ENCODE results near the gene HDAC10. TPM values are rescaled to one million over a fixed set of nuclear protein-coding genes. Genes with fewer than 3 reads are reported as not detected.

The HDAC10 gene
- total RNA-seq, 5 donors from 2014 or later (not counting 1 experiment from before 2014, with no cell fraction given): 101 to 152 (median 128) TPM

DNA sequence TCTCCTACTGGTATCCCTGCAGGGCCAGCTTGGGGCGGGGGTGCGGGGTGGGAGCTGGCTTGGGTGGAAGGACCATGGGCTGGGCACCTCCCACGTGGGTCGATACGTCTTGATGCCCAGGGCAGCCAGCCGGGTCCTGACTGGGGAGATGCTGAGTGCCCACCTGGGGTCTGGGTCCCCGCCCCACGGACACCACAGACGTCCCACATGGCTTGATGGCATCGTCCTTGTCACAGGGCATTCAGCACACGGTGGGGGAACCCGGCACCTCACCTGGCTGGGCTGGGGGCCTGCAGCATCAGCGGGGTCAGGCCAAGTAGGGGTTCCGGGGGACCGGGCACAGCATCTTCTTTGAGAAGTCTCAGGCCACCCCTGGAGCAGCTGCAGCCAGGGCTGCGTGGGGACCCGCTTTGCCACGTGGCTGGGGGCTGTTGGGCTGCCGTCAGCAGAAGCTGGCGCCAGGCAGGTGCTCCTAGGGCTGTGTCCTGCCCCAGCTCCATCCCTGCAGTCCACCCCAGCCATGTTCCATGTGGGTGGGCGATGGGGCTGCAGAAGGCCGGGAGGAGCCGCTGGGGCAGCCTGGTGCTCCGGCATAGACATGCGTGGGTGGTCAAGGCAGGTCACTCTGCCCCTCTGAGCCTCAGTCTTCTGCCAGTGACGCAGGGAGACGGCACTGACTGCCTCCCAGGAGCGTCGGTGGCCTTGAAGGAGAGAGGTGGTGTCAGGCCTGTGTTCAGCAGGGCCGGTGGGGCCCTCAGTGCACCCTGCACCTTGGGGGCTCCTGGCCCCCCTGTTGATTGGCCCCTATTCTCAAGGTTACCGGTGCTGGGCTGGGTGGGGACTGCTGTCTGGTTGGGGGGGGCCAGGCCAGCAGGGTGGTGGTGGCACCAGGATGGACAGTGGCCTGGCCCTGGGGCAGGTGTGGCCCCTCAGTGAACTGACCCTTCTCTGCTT lies 41.8 kb downstream of the HDAC10 start:
- H3K27ac Mint-ChIP-seq: peak overlapping the region; percentile 33 to 46
- CTCF ChIA-PET: no interaction called here
- peaks cover 27% of the 10 kb centered on the region for H3K36me3 Mint-ChIP-seq

GRCh38 chr22:50208430-50208938 lies 42.6 kb downstream of the HDAC10 start:
- peaks cover 3 to 43% of the 10 kb centered on the region in 2 donors for H3K36me3 ChIP-seq (ENCODE audit: control insufficient read depth in 2 of 2, extremely low read depth in 1 of 2, insufficient read depth in 1 of 2, low read length in 1 of 2)
- no peak for ATAC-seq (replicated peaks in 1 of 4)
- Mint-ChIP-seq H3K4me3 (no peak overlapping the region), H3K9me3 (no peaks in the 10 kb centered on the region), H3K4me1 (peaks cover 24 to 36% (median 34%) of the 10 kb centered on the region in 3 donors), H3K27ac (no peak overlapping the region), H3K36me3 (peaks cover 28% of the 10 kb centered on the region), H3K27me3 (no peaks in the 10 kb centered on the region)
- H3K9me3 ChIP-seq: no peaks in the 10 kb centered on the region
- DNase-seq: no peak
- ChIA-PET CTCF (interaction anchor here (0.6 to 0.7 kb wide), 2 partner anchors 51 to 223 kb away, joined by 3 to 4 read pairs; no protein-coding TSS in a partner anchor), POLR2A (interaction anchor here in 1 of 2 donors (0.6 kb wide), 1 partner anchor 18 kb away, joined by 3 read pairs; no protein-coding TSS in a partner anchor)
- no peak overlapping the region for H3K27ac ChIP-seq (ENCODE audit: low read length)
- 94% methylated on average over 15 of the region's 22 CpGs for WGBS (ENCODE audit: insufficient coverage)
- no peak overlapping the region for H3K4me3 ChIP-seq (ENCODE audit: control insufficient read depth in 1 of 2, extremely low read depth in 1 of 2, low read length in 1 of 2)
- peaks cover 0 to 24% of the 10 kb centered on the region in 2 experiments for H3K4me1 ChIP-seq (ENCODE audit: control insufficient read depth in 1 of 2, extremely low read depth in 1 of 2, insufficient read depth in 2 of 2, low read length in 2 of 2)
- H3K27me3 ChIP-seq (replicated peaks in 1 of 2; ENCODE audit: control insufficient read depth in 2 of 2, extremely low read depth in 1 of 2, insufficient read depth in 2 of 2, low read length in 1 of 2): no peaks in the 10 kb centered on the region

More for the DNA sequence above, 41.8 kb downstream of the HDAC10 start:
- Histone ChIP-seq H3K36me3 (ENCODE audit: control insufficient read depth in 2 of 2, extremely low read depth in 1 of 2, insufficient read depth in 1 of 2, low read length in 1 of 2) (peaks cover 3 to 43% of the 10 kb centered on the region in 2 donors), H3K4me1 (ENCODE audit: control insufficient read depth in 1 of 2, extremely low read depth in 1 of 2, insufficient read depth in 2 of 2, low read length in 2 of 2) (peaks cover 0 to 24% of the 10 kb centered on the region in 2 experiments), H3K9me3 (no peaks in the 10 kb centered on the region), H3K27me3 (replicated peaks in 1 of 2; ENCODE audit: control insufficient read depth in 2 of 2, extremely low read depth in 1 of 2, insufficient read depth in 2 of 2, low read length in 1 of 2) (no peaks in the 10 kb centered on the region), H3K27ac (ENCODE audit: low read length) (no peak overlapping the region), H3K4me3 (ENCODE audit: control insufficient read depth in 1 of 2, extremely low read depth in 1 of 2, low read length in 1 of 2) (no peak overlapping the region)
- ATAC-seq (replicated peaks in 1 of 4): peak; percentile 11 to 52 (median 22)
- H3K4me1 Mint-ChIP-seq: peaks cover 24 to 32% (median 31%) of the 10 kb centered on the region in 3 donors
- DNase-seq: no peak
- POLR2A ChIA-PET: interaction anchor here in 1 of 2 donors (0.6 kb wide), 1 partner anchor 19 kb away, joined by 3 read pairs; no protein-coding TSS in a partner anchor
- WGBS (ENCODE audit: insufficient coverage): 92% methylated on average over 28 of the region's 31 CpGs
- no peak overlapping the region for H3K4me3 Mint-ChIP-seq
- no peaks in the 10 kb centered on the region for H3K9me3 Mint-ChIP-seq
- no peaks in the 10 kb centered on the region for H3K27me3 Mint-ChIP-seq

- no peak overlapping the region for H3K27ac Mint-ChIP-seq
- CTCF ChIA-PET: interaction anchor here in 1 of 2 donors (0.7 kb wide), 1 partner anchor 224 kb away, joined by 3 read pairs; no protein-coding TSS in a partner anchor
These were observed 43.5 kb downstream of the HDAC10 start for GRCh38 chr22:50207383-50208140.

GRCh38 chr22:50206599-50206998 lies 44.5 kb downstream of the HDAC10 start:
- ChIA-PET CTCF (no interaction called here), POLR2A (no interaction called here)
- no peak for ATAC-seq (replicated peaks in 1 of 4)
- H3K4me1 ChIP-seq (ENCODE audit: control insufficient read depth in 1 of 2, extremely low read depth in 1 of 2, insufficient read depth in 2 of 2, low read length in 2 of 2): peaks cover 4 to 33% of the 10 kb centered on the region in 2 experiments
- H3K4me3 ChIP-seq (ENCODE audit: control insufficient read depth in 1 of 2, extremely low read depth in 1 of 2, low read length in 1 of 2): no peak overlapping the region
- WGBS (ENCODE audit: insufficient coverage): 98% methylated on average over 7 of the region's 10 CpGs
- H3K27ac ChIP-seq (ENCODE audit: low read length): no peak overlapping the region
- H3K9me3 Mint-ChIP-seq: no peaks in the 10 kb centered on the region
- peak overlapping the region in 1 of 2 donors; percentile 6 for H3K27ac Mint-ChIP-seq
- H3K4me1 Mint-ChIP-seq: peaks cover 31 to 38% (median 37%) of the 10 kb centered on the region in 3 donors
- no peaks in the 10 kb centered on the region for H3K27me3 Mint-ChIP-seq
- H3K27me3 ChIP-seq (replicated peaks in 1 of 2; ENCODE audit: control insufficient read depth in 2 of 2, extremely low read depth in 1 of 2, insufficient read depth in 2 of 2, low read length in 1 of 2): no peaks in the 10 kb centered on the region
- peaks cover 21% of the 10 kb centered on the region for H3K36me3 Mint-ChIP-seq
- no peak overlapping the region for H3K4me3 Mint-ChIP-seq
- no peaks in the 10 kb centered on the region for H3K9me3 ChIP-seq
- H3K36me3 ChIP-seq (ENCODE audit: control insufficient read depth in 2 of 2, extremely low read depth in 1 of 2, insufficient read depth in 1 of 2, low read length in 1 of 2): peaks cover 3 to 32% of the 10 kb centered on the region in 2 donors
- DNase-seq: no peak

More at GRCh38 chr22:50207383-50208140, 43.5 kb downstream of the HDAC10 start:
- Mint-ChIP-seq H3K4me3 (no peak overlapping the region), H3K4me1 (peaks cover 24 to 34% (median 31%) of the 10 kb centered on the region in 3 donors), H3K27me3 (no peaks in the 10 kb centered on the region), H3K9me3 (no peaks in the 10 kb centered on the region), H3K36me3 (peaks cover 22% of the 10 kb centered on the region)
- POLR2A ChIA-PET: interaction anchor here in 1 of 2 donors (0.6 kb wide), 1 partner anchor 450 kb away, joined by 3 read pairs; no protein-coding TSS in a partner anchor
- Histone ChIP-seq H3K9me3 (no peaks in the 10 kb centered on the region), H3K27ac (ENCODE audit: low read length) (no peak overlapping the region), H3K4me3 (ENCODE audit: control insufficient read depth in 1 of 2, extremely low read depth in 1 of 2, low read length in 1 of 2) (no peak overlapping the region), H3K4me1 (ENCODE audit: control insufficient read depth in 1 of 2, extremely low read depth in 1 of 2, insufficient read depth in 2 of 2, low read length in 2 of 2) (peaks cover 0 to 24% of the 10 kb centered on the region in 2 experiments), H3K36me3 (ENCODE audit: control insufficient read depth in 2 of 2, extremely low read depth in 1 of 2, insufficient read depth in 1 of 2, low read length in 1 of 2) (peaks cover 3 to 36% of the 10 kb centered on the region in 2 donors), H3K27me3 (replicated peaks in 1 of 2; ENCODE audit: control insufficient read depth in 2 of 2, extremely low read depth in 1 of 2, insufficient read depth in 2 of 2, low read length in 1 of 2) (no peaks in the 10 kb centered on the region)
- DNase-seq (no peak), ATAC-seq (replicated peaks in 1 of 4) (no peak)
- WGBS (ENCODE audit: insufficient coverage): 79% methylated on average over 15 of the region's 23 CpGs

- H3K4me3 ChIP-seq (ENCODE audit: control insufficient read depth in 1 of 2, extremely low read depth in 1 of 2, low read length in 1 of 2): no peak overlapping the region
- H3K27me3 ChIP-seq (replicated peaks in 1 of 2; ENCODE audit: control insufficient read depth in 2 of 2, extremely low read depth in 1 of 2, insufficient read depth in 2 of 2, low read length in 1 of 2): no peaks in the 10 kb centered on the region
- no peak overlapping the region for H3K4me3 Mint-ChIP-seq
- ChIA-PET POLR2A (no interaction called here), CTCF (no interaction called here)
- H3K27me3 Mint-ChIP-seq: no peaks in the 10 kb centered on the region
- H3K4me1 ChIP-seq (ENCODE audit: control insufficient read depth in 1 of 2, extremely low read depth in 1 of 2, insufficient read depth in 2 of 2, low read length in 2 of 2): peaks cover 4 to 34% of the 10 kb centered on the region in 2 experiments
- WGBS (ENCODE audit: insufficient coverage): 97% methylated on average over 45 of the region's 45 CpGs
- ATAC-seq (replicated peaks in 1 of 4): no peak
- H3K9me3 ChIP-seq: no peaks in the 10 kb centered on the region
- peaks cover 3 to 27% of the 10 kb centered on the region in 2 donors for H3K36me3 ChIP-seq (ENCODE audit: control insufficient read depth in 2 of 2, extremely low read depth in 1 of 2, insufficient read depth in 1 of 2, low read length in 1 of 2)
- H3K27ac ChIP-seq (ENCODE audit: low read length): no peak overlapping the region
- peaks cover 21% of the 10 kb centered on the region for H3K36me3 Mint-ChIP-seq
- no peak for DNase-seq
- H3K9me3 Mint-ChIP-seq: no peaks in the 10 kb centered on the region
- peaks cover 31 to 34% (median 34%) of the 10 kb centered on the region in 3 donors for H3K4me1 Mint-ChIP-seq
- H3K27ac Mint-ChIP-seq: no peak overlapping the region
These were observed 45.1 kb downstream of the HDAC10 start for GRCh38 chr22:50205781-50206569.
